GM18511 (cell line): ENCODE data around the gene CELF2.
A peak's percentile ranks its signal among the peaks of the same experiment; 100 is the strongest.

Experiments used
- ATAC-seq: cut with Tn5 transposase; IDR thresholded peaks from one replicate; pipeline ENCODE4 v1.9.1; 2021; ENCODE audit warnings: mild to moderate bottlenecking, moderate library complexity; ENCODE audit not compliant: unreplicated experiment

The CELF2 gene

GRCh38 chr10:11262494-11263345 lies 245.0 kb downstream of the CELF2 start:
- ATAC-seq = peak; percentile 32

GRCh38 chr10:11263767-11264166 lies 246.1 kb downstream of the CELF2 start:
- ATAC-seq = no peak

- ATAC-seq = no peak
These were observed 246.8 kb downstream of the CELF2 start for GRCh38 chr10:11264296-11265048.

- ATAC-seq = no peak
These were observed 247.8 kb downstream of the CELF2 start for GRCh38 chr10:11265484-11265883.

- ATAC-seq = no peak
These were observed 248.8 kb downstream of the CELF2 start for GRCh38 chr10:11266426-11266825.

- peak; percentile 44 for ATAC-seq
These were observed 252.6 kb downstream of the CELF2 start for GRCh38 chr10:11270135-11270857.

- ATAC-seq = no peak
These were observed 253.1 kb downstream of the CELF2 start for GRCh38 chr10:11270858-11271179.

GRCh38 chr10:11272915-11273389 lies 255.3 kb downstream of the CELF2 start:
- ATAC-seq = peak; percentile 75

GRCh38 chr10:11274452-11274851 lies 256.8 kb downstream of the CELF2 start:
- no peak for ATAC-seq

- no peak for ATAC-seq
These were observed 258.0 kb downstream of the CELF2 start for GRCh38 chr10:11275651-11276050.

GRCh38 chr10:11276449-11276990 lies 258.8 kb downstream of the CELF2 start:
- ATAC-seq = no peak

GRCh38 chr10:11279314-11279713 lies 261.6 kb downstream of the CELF2 start:
- no peak for ATAC-seq

GRCh38 chr10:11280187-11280932 lies 262.7 kb downstream of the CELF2 start:
- no peak for ATAC-seq

- no peak for ATAC-seq
These were observed 264.5 kb downstream of the CELF2 start for GRCh38 chr10:11282156-11282555.

- no peak for ATAC-seq
These were observed 265.0 kb downstream of the CELF2 start for GRCh38 chr10:11282661-11283060.

- no peak for ATAC-seq
These were observed 266.8 kb downstream of the CELF2 start for GRCh38 chr10:11284291-11285085.

GRCh38 chr10:11285171-11285570 lies 267.5 kb downstream of the CELF2 start:
- ATAC-seq = no peak

GRCh38 chr10:11286261-11286852 lies 268.7 kb downstream of the CELF2 start:
- peak; percentile 94 for ATAC-seq

GRCh38 chr10:11288302-11288701 lies 270.6 kb downstream of the CELF2 start:
- no peak for ATAC-seq
